H1 (cell line): ENCODE data around the gene CFAP54. TPM values are rescaled to one million over a fixed set of nuclear protein-coding genes. Genes with fewer than 3 reads are reported as not detected.

Experiments used
- GABPA ChIP-seq: IDR thresholded peaks from 2 replicates; pipeline ENCODE4 v1.6.1; 2011; ENCODE audit warnings: mild to moderate bottlenecking, low read length, moderate library complexity, borderline replicate concordance; ENCODE audit not compliant: insufficient read depth
- RBBP5 ChIP-seq: IDR thresholded peaks from 2 replicates; pipeline ENCODE4 v1.7.1; 2012; ENCODE audit warnings: low read depth, mild to moderate bottlenecking, inconsistent platforms, low read length, moderate library complexity, borderline replicate concordance
- SUZ12 ChIP-seq: fragments of 200-600 bp; sonication (generic); IDR thresholded peaks from 2 replicates; pipeline ENCODE4 v1.6.1; 2012; ENCODE audit warnings: mild to moderate bottlenecking, inconsistent platforms, low read length, moderate library complexity, mixed read lengths
- polyA plus RNA-seq, 7 experiments: library from polyadenylated mRNA; depleted of rRNA in 3 of 7; stranded (reverse) in 5 of 7; unstranded in 2 of 7; fragments of >200 nt in 5 of 7; fragments of 200-250 nt in 2 of 7; gene quantifications; 1 replicate in 5 of 7; 2 replicates in 1 of 7; 4 replicates in 1 of 7; pipeline versions ENCODE4 v1.2.1 to v1.2.3, GENCODE V29; 2011 to 2013; ENCODE audit warnings: missing spikeins in 2 of 7, mixed read lengths in 2 of 7
- total RNA-seq: library from RNA; stranded (reverse); fragmentation: NEBNext Ultra II Directional; extraction: Animal tissue kit (Norgen Biotek cat#: 25700); gene quantifications from 2 replicates; pipeline ENCODE4 v1.2.1, GENCODE V29; 2021

CFAP54 gene
- total and polyA plus RNA-seq, 2 of the 8 experiments (the other 6 are each of a cell fraction or from before 2014, with no cell fraction given), result 0.17 to 0.33 TPM

GRCh38 chr12:96521895-96522682 is 32.7 kb downstream of the CFAP54 start (continued):
- TF ChIP-seq SUZ12 (no peak), GABPA (no peak), RBBP5 (no peak)
